NCI-H748 (cell line): ENCODE data around the gene NRARP.

Source experiments
- DNase-seq: peaks from one replicate; lab custom pipeline; 2025; ENCODE audit not compliant: unreplicated experiment; lab: John Stamatoyannopoulos, UW

Gene NRARP

GRCh38 chr9:137323531-137324331 is 21.7 kb upstream of the NRARP start:
- no peak for DNase-seq

- DNase-seq: no peak
These were observed 19.8 kb upstream of the NRARP start for GRCh38 chr9:137321726-137322361.

- DNase-seq: no peak
These were observed 18.7 kb upstream of the NRARP start for GRCh38 chr9:137320555-137321384.

- DNase-seq: no peak
These were observed 17.9 kb upstream of the NRARP start for GRCh38 chr9:137319739-137320551.

- no peak for DNase-seq
These were observed 17.1 kb upstream of the NRARP start for GRCh38 chr9:137319011-137319738.

GRCh38 chr9:137318602-137319001 is 16.5 kb upstream of the NRARP start:
- no peak for DNase-seq

GRCh38 chr9:137317718-137318511 is 15.8 kb upstream of the NRARP start:
- no peak for DNase-seq

- no peak for DNase-seq
These were observed 15.1 kb upstream of the NRARP start for GRCh38 chr9:137317021-137317717.

- DNase-seq: peak; percentile 64
These were observed 14.2 kb upstream of the NRARP start for GRCh38 chr9:137316012-137316981.

GRCh38 chr9:137315581-137316011 is 13.5 kb upstream of the NRARP start:
- no peak for DNase-seq

GRCh38 chr9:137314561-137315560 is 12.8 kb upstream of the NRARP start:
- DNase-seq: no peak

- no peak for DNase-seq
These were observed 12.0 kb upstream of the NRARP start for GRCh38 chr9:137313956-137314560.

GRCh38 chr9:137313326-137313936 is 11.4 kb upstream of the NRARP start:
- no peak for DNase-seq

- DNase-seq: no peak
These were observed 10.8 kb upstream of the NRARP start for GRCh38 chr9:137312852-137313325.
